Measurements from ENCODE around the gene PLA2G7. TPM values are rescaled to one million over a fixed set of nuclear protein-coding genes. Genes with fewer than 3 reads are reported as not detected.
A peak's percentile ranks its signal among the peaks of the same experiment; 100 is the strongest.

Gene PLA2G7
- total RNA-seq, 3 donors from 2014 or later = 2.2 to 3.1 (median 3.0) TPM

DNA sequence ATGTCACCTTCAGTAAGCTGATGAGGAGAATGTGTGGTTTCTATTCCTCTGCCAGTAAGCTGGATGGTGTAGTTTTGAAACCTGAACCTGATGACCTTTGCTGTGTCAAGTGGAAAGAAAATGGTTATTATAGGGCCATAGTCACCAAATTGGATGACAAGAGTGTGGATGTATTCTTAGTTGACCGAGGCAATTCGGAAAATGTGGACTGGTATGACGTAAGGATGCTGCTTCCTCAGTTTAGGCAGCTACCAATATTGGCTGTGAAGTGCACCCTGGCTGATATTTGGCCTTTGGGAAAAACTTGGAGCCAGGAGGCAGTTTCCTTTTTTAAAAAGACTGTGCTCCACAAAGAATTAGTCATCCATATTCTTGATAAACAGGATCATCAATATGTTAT is 45.5 kb downstream of the PLA2G7 start:
- intact Hi-C loops (cut with DNase I, micrococcal nuclease) = no loop called here
- Histone ChIP-seq H3K36me3 (ENCODE audit: low read depth) (no peaks in the 10 kb centered on the region), H3K4me1 (ENCODE audit: low read depth) (no peaks in the 10 kb centered on the region), H3K9me3 (no peaks in the 10 kb centered on the region), H3K4me3 (no peak overlapping the region)
- no peak for ATAC-seq
- TF ChIP-seq, protein P1, sequence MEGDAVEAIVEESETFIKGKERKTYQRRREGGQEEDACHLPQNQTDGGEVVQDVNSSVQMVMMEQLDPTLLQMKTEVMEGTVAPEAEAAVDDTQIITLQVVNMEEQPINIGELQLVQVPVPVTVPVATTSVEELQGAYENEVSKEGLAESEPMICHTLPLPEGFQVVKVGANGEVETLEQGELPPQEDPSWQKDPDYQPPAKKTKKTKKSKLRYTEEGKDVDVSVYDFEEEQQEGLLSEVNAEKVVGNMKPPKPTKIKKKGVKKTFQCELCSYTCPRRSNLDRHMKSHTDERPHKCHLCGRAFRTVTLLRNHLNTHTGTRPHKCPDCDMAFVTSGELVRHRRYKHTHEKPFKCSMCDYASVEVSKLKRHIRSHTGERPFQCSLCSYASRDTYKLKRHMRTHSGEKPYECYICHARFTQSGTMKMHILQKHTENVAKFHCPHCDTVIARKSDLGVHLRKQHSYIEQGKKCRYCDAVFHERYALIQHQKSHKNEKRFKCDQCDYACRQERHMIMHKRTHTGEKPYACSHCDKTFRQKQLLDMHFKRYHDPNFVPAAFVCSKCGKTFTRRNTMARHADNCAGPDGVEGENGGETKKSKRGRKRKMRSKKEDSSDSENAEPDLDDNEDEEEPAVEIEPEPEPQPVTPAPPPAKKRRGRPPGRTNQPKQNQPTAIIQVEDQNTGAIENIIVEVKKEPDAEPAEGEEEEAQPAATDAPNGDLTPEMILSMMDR (IDR thresholded peaks at IDR 0.05) = no peak
- DNase-seq = no peak

DNA sequence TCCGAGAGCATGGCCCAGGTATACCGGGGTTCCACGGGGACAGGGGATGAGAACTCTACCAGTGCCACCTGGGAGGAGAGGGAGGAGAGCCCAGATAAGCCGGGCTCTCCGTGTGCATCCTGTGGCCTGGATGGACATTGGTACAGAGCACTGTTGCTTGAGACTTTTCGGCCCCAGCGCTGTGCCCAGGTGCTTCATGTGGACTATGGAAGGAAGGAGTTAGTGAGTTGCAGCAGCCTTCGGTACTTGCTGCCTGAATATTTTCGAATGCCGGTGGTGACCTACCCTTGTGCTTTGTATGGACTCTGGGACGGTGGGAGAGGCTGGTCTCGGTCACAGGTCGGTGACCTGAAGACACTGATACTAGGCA is 46.2 kb downstream of the PLA2G7 start:
- ATAC-seq (no peak), DNase-seq (peak in 1 of 3 donors; percentile 23)
- TF ChIP-seq, protein P1 (IDR thresholded peaks at IDR 0.05) = no peak
- Histone ChIP-seq H3K36me3 (ENCODE audit: low read depth) (no peaks in the 10 kb centered on the region), H3K4me1 (ENCODE audit: low read depth) (no peaks in the 10 kb centered on the region), H3K9me3 (no peaks in the 10 kb centered on the region), H3K4me3 (no peak overlapping the region)
- intact Hi-C loops (cut with DNase I, micrococcal nuclease) = no loop called here

DNA sequence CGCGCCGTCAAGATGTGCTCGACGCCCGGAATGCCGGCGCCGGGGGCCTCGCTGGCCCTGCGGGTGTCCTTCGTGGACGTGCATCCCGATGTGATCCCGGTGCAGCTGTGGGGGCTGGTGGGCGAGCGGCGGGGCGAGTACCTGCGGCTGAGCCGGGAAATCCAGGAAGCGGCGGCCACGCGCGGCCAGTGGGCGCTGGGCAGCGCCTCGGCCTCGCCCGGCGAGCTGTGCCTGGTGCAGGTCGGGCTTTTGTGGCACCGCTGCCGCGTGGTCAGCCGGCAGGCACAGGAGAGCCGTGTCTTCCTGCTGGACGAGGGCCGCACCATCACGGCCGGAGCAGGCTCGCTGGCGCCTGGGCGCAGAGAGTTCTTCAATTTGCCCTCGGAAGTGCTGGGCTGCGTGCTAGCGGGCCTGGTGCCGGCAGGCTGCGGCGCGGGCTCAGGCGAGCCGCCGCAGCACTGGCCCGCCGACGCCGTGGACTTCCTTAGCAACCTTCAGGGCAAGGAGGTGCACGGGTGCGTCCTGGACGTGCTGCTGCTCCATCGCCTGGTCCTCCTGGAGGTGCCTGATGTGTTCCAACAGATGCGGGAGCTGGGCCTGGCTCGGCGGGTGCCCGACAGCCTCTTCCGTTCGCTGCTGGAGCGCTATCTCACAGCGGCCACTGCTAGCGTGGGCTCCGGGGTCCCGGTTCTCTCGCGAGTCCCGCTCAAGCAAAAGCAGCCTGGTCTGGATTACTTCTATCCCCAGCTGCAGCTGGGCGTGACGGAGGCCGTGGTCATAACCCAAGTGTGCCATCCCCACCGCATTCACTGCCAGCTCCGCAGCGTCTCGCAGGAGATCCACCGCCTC is 46.8 kb downstream of the PLA2G7 start:
- Histone ChIP-seq H3K4me1 (ENCODE audit: low read depth) (no peaks in the 10 kb centered on the region), H3K4me3 (no peak overlapping the region), H3K36me3 (ENCODE audit: low read depth) (no peaks in the 10 kb centered on the region), H3K9me3 (no peaks in the 10 kb centered on the region)
- TF ChIP-seq, protein P1 (IDR thresholded peaks at IDR 0.05) = no peak
- ATAC-seq = no peak
- intact Hi-C loops (cut with DNase I, micrococcal nuclease) = no loop called here
- DNase-seq = peak in 1 of 3 donors; percentile 44

DNA sequence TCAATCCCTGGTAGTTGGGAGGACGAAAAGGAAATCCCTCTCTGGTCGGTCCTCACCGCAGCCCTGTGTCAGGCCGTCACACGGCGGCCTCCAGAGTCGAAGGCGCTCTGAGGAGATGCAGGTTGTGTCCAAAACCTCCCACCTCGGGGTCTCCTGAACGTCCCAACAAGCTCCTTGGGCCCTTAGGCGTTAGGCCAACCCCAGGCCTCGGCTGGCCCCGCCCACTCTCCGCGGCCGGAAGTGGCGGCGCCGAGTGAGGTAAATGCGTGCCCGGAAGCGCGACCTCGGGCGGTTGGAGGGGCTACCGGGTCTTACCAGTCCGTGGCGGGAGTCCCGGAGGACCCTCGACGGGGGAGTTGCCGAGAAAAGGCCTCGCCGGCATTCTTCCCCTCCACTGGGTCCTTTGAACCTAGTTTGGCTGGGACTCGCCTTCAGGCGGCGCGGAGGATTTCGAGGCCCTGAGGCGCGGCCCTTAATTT is 47.5 kb downstream of the PLA2G7 start, which contains the start of gene TDRD6:
TSS of gene TDRD6 (plus strand) at position 267 of the 479 bp plus-strand sequence. CDS start 244 bp downstream, outside the sequence.
- ATAC-seq (no peak), DNase-seq (peak in 1 of 3 donors; percentile 42)
- H3K36me3 ChIP-seq (ENCODE audit: low read depth) = no peaks in the 10 kb centered on the region
- TF ChIP-seq, protein P1 (IDR thresholded peaks at IDR 0.05) = no peak
- intact Hi-C loops (cut with DNase I, micrococcal nuclease) = no loop called here
- H3K4me1 ChIP-seq (ENCODE audit: low read depth) = no peaks in the 10 kb centered on the region
- H3K9me3 ChIP-seq = no peaks in the 10 kb centered on the region
- H3K4me3 ChIP-seq = no peak within 1 kb of the TSS

DNA sequence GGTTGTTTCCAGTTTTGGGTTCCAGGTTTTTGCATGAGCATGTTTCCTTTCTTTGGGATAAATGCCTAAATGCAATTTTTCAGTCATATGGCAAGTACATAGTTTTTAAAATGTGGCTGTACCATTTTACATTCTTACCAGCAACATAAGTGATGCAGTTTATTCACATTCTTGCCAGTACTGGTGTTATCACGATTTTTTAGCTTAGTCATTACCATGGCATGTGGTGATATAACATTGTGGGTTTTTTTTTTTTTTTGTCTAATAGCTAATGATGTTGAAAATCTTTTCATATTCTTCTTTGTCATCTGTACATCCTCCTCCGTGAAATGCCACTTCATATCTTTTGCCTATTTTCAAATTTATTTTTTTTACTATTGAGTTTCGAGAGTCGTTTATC is 50.4 kb downstream of the PLA2G7 start:
- ATAC-seq (no peak), DNase-seq (no peak)
- Histone ChIP-seq H3K36me3 (ENCODE audit: low read depth) (no peaks in the 10 kb centered on the region), H3K4me3 (no peak overlapping the region), H3K9me3 (no peaks in the 10 kb centered on the region), H3K4me1 (ENCODE audit: low read depth) (no peaks in the 10 kb centered on the region)
- TF ChIP-seq, protein P1 (IDR thresholded peaks at IDR 0.05) = no peak
- intact Hi-C loops (cut with DNase I, micrococcal nuclease) = no loop called here

Data from mucosa of descending colon (tissue), 3 donors.